ENCODE measurements around the gene LZTFL1. TPM values are rescaled to one million over a fixed set of nuclear protein-coding genes. Genes with fewer than 3 reads are reported as not detected.

Gene LZTFL1
- total and polyA plus RNA-seq, 12 donors: 2.6 to 12.2 (median 7.6) TPM

DNA sequence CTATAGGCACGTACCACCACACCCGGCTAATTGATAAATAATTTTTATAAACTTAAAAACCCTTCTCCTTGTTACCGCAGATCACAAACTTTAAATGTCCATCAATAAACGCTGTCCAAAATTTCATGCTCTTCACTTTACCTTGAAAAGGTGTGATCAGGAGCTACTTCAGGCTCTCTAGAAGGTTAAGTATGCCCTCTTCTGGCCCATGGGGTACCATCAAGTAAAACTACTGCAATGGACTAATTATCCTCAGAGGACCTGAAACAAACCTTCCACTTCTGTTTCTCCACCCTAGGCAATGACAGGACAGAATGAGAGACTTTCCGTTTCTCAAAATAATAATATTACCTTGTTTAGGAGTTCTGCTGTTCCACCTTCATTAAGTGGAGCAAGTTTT, 9.2 kb downstream of the LZTFL1 start:
- Histone ChIP-seq H3K4me3 (no peak overlapping the region), H3K27me3 (no peaks in the 10 kb centered on the region), H3K4me1 (no peaks in the 10 kb centered on the region), H3K36me3 (peaks cover 0 to 97% (median 18%) of the 10 kb centered on the region in 9 donors), H3K27ac (no peak overlapping the region), H3K9me3 (no peaks in the 10 kb centered on the region)
- DNase-seq (no peak), ATAC-seq (no peak)
- intact Hi-C loops (cut with DNase I): loop anchor here in 7 of 10 donors (1.0 to 10.0 kb wide), 4 partner anchors 68 to 72 kb away; no protein-coding TSS in a partner anchor
- TF ChIP-seq, protein P1, sequence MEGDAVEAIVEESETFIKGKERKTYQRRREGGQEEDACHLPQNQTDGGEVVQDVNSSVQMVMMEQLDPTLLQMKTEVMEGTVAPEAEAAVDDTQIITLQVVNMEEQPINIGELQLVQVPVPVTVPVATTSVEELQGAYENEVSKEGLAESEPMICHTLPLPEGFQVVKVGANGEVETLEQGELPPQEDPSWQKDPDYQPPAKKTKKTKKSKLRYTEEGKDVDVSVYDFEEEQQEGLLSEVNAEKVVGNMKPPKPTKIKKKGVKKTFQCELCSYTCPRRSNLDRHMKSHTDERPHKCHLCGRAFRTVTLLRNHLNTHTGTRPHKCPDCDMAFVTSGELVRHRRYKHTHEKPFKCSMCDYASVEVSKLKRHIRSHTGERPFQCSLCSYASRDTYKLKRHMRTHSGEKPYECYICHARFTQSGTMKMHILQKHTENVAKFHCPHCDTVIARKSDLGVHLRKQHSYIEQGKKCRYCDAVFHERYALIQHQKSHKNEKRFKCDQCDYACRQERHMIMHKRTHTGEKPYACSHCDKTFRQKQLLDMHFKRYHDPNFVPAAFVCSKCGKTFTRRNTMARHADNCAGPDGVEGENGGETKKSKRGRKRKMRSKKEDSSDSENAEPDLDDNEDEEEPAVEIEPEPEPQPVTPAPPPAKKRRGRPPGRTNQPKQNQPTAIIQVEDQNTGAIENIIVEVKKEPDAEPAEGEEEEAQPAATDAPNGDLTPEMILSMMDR (IDR thresholded peaks at IDR 0.05): peak in 7 of 9 donors; percentile 19 to 54 (median 47)
- WGBS, 2 donors: 91 to 96% methylated on average over 5 of the region's 5 CpGs

GRCh38 chr3:45830121-45830520, 11.8 kb downstream of the LZTFL1 start:
- Histone ChIP-seq H3K27me3 (no peaks in the 10 kb centered on the region), H3K27ac (no peak overlapping the region), H3K4me1 (no peaks in the 10 kb centered on the region), H3K4me3 (no peak overlapping the region), H3K36me3 (peaks cover 0 to 100% (median 22%) of the 10 kb centered on the region in 9 donors), H3K9me3 (no peaks in the 10 kb centered on the region)
- TF ChIP-seq, protein P1 (IDR thresholded peaks at IDR 0.05): no peak
- intact Hi-C loops (cut with DNase I): loop anchor here in 7 of 10 donors (2.0 to 10.0 kb wide), 3 partner anchors 65 to 69 kb away; no protein-coding TSS in a partner anchor
- ATAC-seq (no peak), DNase-seq (no peak)
- WGBS, 2 donors: 91 to 93% methylated on average over 5 of the region's 5 CpGs

- 72 to 88% methylated on average over 3 of the region's 3 CpGs for WGBS, 2 donors
- intact Hi-C loops (cut with DNase I): no loop called here
- no peak for ATAC-seq
- H3K27ac ChIP-seq: no peak overlapping the region
- TF ChIP-seq, protein P1 (IDR thresholded peaks at IDR 0.05): no peak
- no peaks in the 10 kb centered on the region for H3K27me3 ChIP-seq
- no peak overlapping the region for H3K4me3 ChIP-seq
- peaks cover 0 to 100% (median 22%) of the 10 kb centered on the region in 9 donors for H3K36me3 ChIP-seq
- H3K9me3 ChIP-seq: no peaks in the 10 kb centered on the region
- H3K4me1 ChIP-seq: no peaks in the 10 kb centered on the region
- DNase-seq: no peak
Observed at GRCh38 chr3:45826908-45827307, 15.0 kb downstream of the LZTFL1 start.

DNA sequence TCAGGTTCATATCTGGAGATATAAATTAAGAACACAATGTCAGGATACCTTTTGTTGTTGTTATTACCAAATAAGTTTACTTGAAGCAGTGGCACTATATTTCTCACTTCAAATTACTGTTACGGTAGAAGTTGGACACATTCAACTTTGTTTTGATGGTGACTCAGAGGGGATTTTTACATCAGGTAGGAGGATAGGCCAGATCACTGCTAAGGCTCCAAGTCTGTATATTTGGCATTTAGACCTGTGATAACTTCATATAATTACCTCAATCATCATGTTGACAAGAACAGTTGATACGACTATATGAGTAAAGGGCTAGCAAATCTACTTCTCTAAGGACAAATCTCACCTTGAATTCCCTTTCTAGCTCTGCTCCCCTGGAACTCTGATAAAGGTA, 15.6 kb downstream of the LZTFL1 start:
- Histone ChIP-seq H3K4me3 (no peak overlapping the region), H3K9me3 (no peaks in the 10 kb centered on the region), H3K27me3 (no peaks in the 10 kb centered on the region), H3K27ac (no peak overlapping the region), H3K36me3 (peaks cover 0 to 100% (median 22%) of the 10 kb centered on the region in 9 donors), H3K4me1 (no peaks in the 10 kb centered on the region)
- TF ChIP-seq, protein P1 (IDR thresholded peaks at IDR 0.05): no peak
- intact Hi-C loops (cut with DNase I): no loop called here
- DNase-seq (no peak), ATAC-seq (no peak)
- 68 to 87% methylated on average over 2 of the region's 2 CpGs for WGBS, 2 donors

Data from heart right ventricle (tissue), 16 donors.